Vagina (tissue), 2 donors: ENCODE results near the gene ROR2.

Source experiments
- CTCF ChIP-seq, 3 experiments: fragments of 450-650 bp in 2 of 3; fragments of 200-600 bp in 1 of 3; sonication (generic) in 1 of 3; IDR thresholded peaks; one replicate each; pipeline ENCODE4 v1.5.1; 2017 to 2019; ENCODE audit warnings: antibody characterized with exemption in 3 of 3, mild to moderate bottlenecking in 2 of 3, moderate library complexity in 2 of 3
- POLR2A ChIP-seq, 2 donors: fragments of 450-650 bp; IDR thresholded peaks; one replicate each; pipeline ENCODE4 v1.6.1; 2017; ENCODE audit warnings: antibody characterized with exemption in 2 of 2, mild to moderate bottlenecking in 2 of 2, moderate library complexity in 2 of 2
- POLR2AphosphoS5 ChIP-seq, 2 donors: sonication (generic); formaldehyde crosslinking; IDR thresholded peaks; one replicate each; pipeline ENCODE4 v1.9.0; 2017; ENCODE audit warnings: antibody characterized with exemption in 2 of 2, mild to moderate bottlenecking in 2 of 2, low read depth in 1 of 2; ENCODE audit not compliant: insufficient read depth in 1 of 2

- TF ChIP-seq POLR2A (IDR thresholded peaks at IDR 0.05): no peak
- TF ChIP-seq CTCF (IDR thresholded peaks at IDR 0.05): no peak
- no peak for TF ChIP-seq POLR2AphosphoS5 (IDR thresholded peaks at IDR 0.05; ENCODE audit: insufficient read depth in 1 of 2, low read depth in 1 of 2)
Measured at GRCh38 chr9:91818225-91818585, 131.8 kb downstream of the ROR2 start.
